K562 (cell line): Measurements from ENCODE around the gene HYOU1. TPM values are rescaled to one million over a fixed set of nuclear protein-coding genes. Genes with fewer than 3 reads are reported as not detected.
A peak's percentile ranks its signal among the peaks of the same experiment; 100 is the strongest.

Source experiments
- E2F8 ChIP-seq: fragments of 450-650 bp; IDR thresholded peaks from 2 replicates; pipeline ENCODE4 v1.7.1; 2018; ENCODE audit warnings: mild to moderate bottlenecking, low read depth; ENCODE audit not compliant: partially characterized antibody
- EP400 ChIP-seq: fragments of 450-650 bp; IDR thresholded peaks from 2 replicates; pipeline ENCODE4 v1.6.1; 2017; ENCODE audit warnings: antibody characterized with exemption, mild to moderate bottlenecking, moderate library complexity
- HNRNPK ChIP-seq: fragments of 200-400 bp; formaldehyde crosslinking; IDR thresholded peaks from one replicate; pipeline ENCODE4 v1.6.1; 2018; ENCODE audit warnings: mild to moderate bottlenecking, low read depth, low read length; ENCODE audit not compliant: poor library complexity, severe bottlenecking
- JUN ChIP-seq, 2 experiments: sonication (generic) in 1 of 2; formaldehyde crosslinking in 1 of 2; IDR thresholded peaks; 2 replicates each; pipeline versions ENCODE4 v1.6.1 to v1.8.0; 2012 to 2022; ENCODE audit warnings: borderline replicate concordance in 2 of 2, mild to moderate bottlenecking in 2 of 2, improper control_type of control experiment in 1 of 2, low read depth in 1 of 2, low read length in 1 of 2, missing genetic modification reagents in 1 of 2
- KDM5B ChIP-seq: fragments of 200-600 bp; sonication (generic); IDR thresholded peaks from 2 replicates; pipeline ENCODE4 v1.6.1; 2012; ENCODE audit warnings: low read depth, mild to moderate bottlenecking, moderate library complexity, low read length, control low read depth, inconsistent platforms; ENCODE audit not compliant: insufficient replicate concordance
- KLF13 ChIP-seq: fragments of 450-650 bp; IDR thresholded peaks from 2 replicates; pipeline ENCODE4 v1.6.1; 2016; ENCODE audit warnings: missing genetic modification characterization, low read depth, mild to moderate bottlenecking, missing compliant biosample characterization, moderate library complexity, borderline replicate concordance
- MEF2D ChIP-seq: conservative IDR thresholded peaks from 2 replicates; pipeline ENCODE4 v1.6.1; 2016; ENCODE audit warnings: low read depth, missing genetic modification characterization, missing compliant biosample characterization
- MNT ChIP-seq, 2 experiments: fragments of 450-650 bp; conservative IDR thresholded peaks; 2 replicates each; pipeline ENCODE4 v1.6.1; 2017; ENCODE audit warnings: mild to moderate bottlenecking in 2 of 2, moderate library complexity in 2 of 2
- POLR2A ChIP-seq: fragments of 450-650 bp; conservative IDR thresholded peaks from 2 replicates; pipeline ENCODE4 v1.6.1; 2016
- SAFB ChIP-seq: fragments of 200-400 bp; formaldehyde crosslinking; IDR thresholded peaks from 2 replicates; pipeline ENCODE4 v1.6.1; 2017; ENCODE audit warnings: low read depth, low read length, borderline replicate concordance
- SMAD3 ChIP-seq: fragments of 450-650 bp; formaldehyde crosslinking; conservative IDR thresholded peaks from 2 replicates; pipeline ENCODE4 v1.4.0; 2020; ENCODE audit warnings: mild to moderate bottlenecking
- SUPT5H ChIP-seq: fragments of 450-650 bp; IDR thresholded peaks from 2 replicates; pipeline ENCODE4 v1.6.1; 2016
- TEAD4 ChIP-seq, 2 experiments: sonication (generic) in 1 of 2; formaldehyde crosslinking in 1 of 2; IDR thresholded peaks; 2 replicates each; pipeline versions ENCODE4 v1.6.1 to v1.8.0; 2012 to 2022; ENCODE audit warnings: borderline replicate concordance in 1 of 2, inconsistent platforms in 1 of 2, low read length in 1 of 2, mild to moderate bottlenecking in 1 of 2, missing genetic modification reagents in 1 of 2
- TGIF2 ChIP-seq: sonication (generic); formaldehyde crosslinking; IDR thresholded peaks from 2 replicates; pipeline ENCODE4 v1.8.1; 2022; ENCODE audit warnings: mild to moderate bottlenecking, missing genetic modification reagents, moderate library complexity
- ZNF41 ChIP-seq: fragments of 250-450 bp; sonication (Bioruptor Pico); conservative IDR thresholded peaks from 2 replicates; pipeline ENCODE4 v1.4.0; 2020; ENCODE audit warnings: mild to moderate bottlenecking
- ZNF518B ChIP-seq: fragments of 250-450 bp; sonication (Bioruptor Pico); IDR thresholded peaks from 2 replicates; pipeline ENCODE4 v1.5.0; 2021; ENCODE audit warnings: mild to moderate bottlenecking, moderate library complexity
- ZNF551 ChIP-seq: fragments of 250-450 bp; sonication (Bioruptor Pico); IDR thresholded peaks from 2 replicates; pipeline ENCODE4 v1.5.0; 2021; ENCODE audit warnings: mild to moderate bottlenecking, moderate library complexity
- polyA plus RNA-seq, 8 experiments: library from polyadenylated mRNA; depleted of rRNA in 4 of 8; stranded (reverse) in 5 of 8; unstranded in 3 of 8; fragments of >200 nt; fragmentation: Nextera tagmentation in 2 of 8; fragmentation: Illumina TruSeq in 1 of 8; extraction: Ambion mirVana in 2 of 8; extraction: Trizol in 1 of 8; gene quantifications; 2 replicates each; pipeline versions ENCODE4 v1.2.1 to v1.2.3, GENCODE V29; 2011 to 2014; ENCODE audit warnings: inconsistent platforms in 1 of 8, missing spikeins in 1 of 8
- total RNA-seq, 7 experiments: library from RNA; depleted of rRNA in 6 of 7; stranded (reverse); fragments of >200 nt in 6 of 7; fragmentation: Illumina TruSeq in 2 of 7; extraction: Trizol in 2 of 7; gene quantifications; 2 replicates each; pipeline versions ENCODE4 v1.2.1 to v1.2.3, GENCODE V29; 2011 to 2021; ENCODE audit warnings: low replicate concordance in 1 of 7

HYOU1 gene
- total and polyA plus RNA-seq, 9 of the 15 experiments (the other 6 are each of a cell fraction or from before 2014, with no cell fraction given), result 19.5 to 197 (median 128) TPM

- TF ChIP-seq E2F8 (peak; percentile 65), MNT (conservative IDR thresholded peaks at IDR 0.05) (peak in 1 of 2 experiments; percentile 15; a peak in 1 of 4 replicates), SMAD3 (CRISPR knock-in tag) (0 out of 2 replicates have a peak, but pooled peaks have one; percentile 23), KDM5B (peak; percentile 73), EP400 (0 out of 2 replicates have a peak, but pooled peaks have one; percentile 2), ZNF41 (CRISPR knock-in tag) (no peak), SUPT5H (0 out of 2 replicates have a peak, but pooled peaks have one; percentile 48), JUN (IDR thresholded peaks at IDR 0.05; ENCODE audit: borderline replicate concordance, low read depth, low read length) (no peak), JUN (CRISPR knock-in tag; IDR thresholded peaks at IDR 0.05; ENCODE audit: borderline replicate concordance) (no peak; the same call in 1 of the 2 replicates), MEF2D (tag) (no peak), KLF13 (no peak), HNRNPK (no peak), ZNF518B (CRISPR knock-in tag) (no peak), SAFB (no peak), TEAD4 (IDR thresholded peaks at IDR 0.05; ENCODE audit: low read length) (0 out of 2 replicates have a peak, but pooled peaks have one; percentile 3), TEAD4 (CRISPR knock-in tag; IDR thresholded peaks at IDR 0.05; ENCODE audit: borderline replicate concordance) (no peak), TGIF2 (CRISPR knock-in tag) (no peak), POLR2A (peak; percentile 55), ZNF551 (CRISPR knock-in tag) (no peak)
Observed at GRCh38 chr11:119092880-119093842, 36.2 kb upstream of the HYOU1 start (continued).
